HG03135 (cell line): Measurements from ENCODE around the gene CUTA.
"Not testable (repeated sequence)": the region's sequence is repeated elsewhere in the genome, so short reads cannot be mapped to it uniquely, and the experiment has no call there.

ENCODE experiments used
- ATAC-seq: cut with Tn5 transposase; IDR thresholded peaks from one replicate; pipeline ENCODE4 v1.9.1; 2021; ENCODE audit warnings: mild to moderate bottlenecking, moderate library complexity; ENCODE audit not compliant: unreplicated experiment

Gene CUTA

GRCh38 chr6:33373960-33374910 lies 43.7 kb downstream of the CUTA start:
- ATAC-seq: no peak

- ATAC-seq: no peak
These were observed 45.3 kb downstream of the CUTA start for GRCh38 chr6:33372526-33373123.

GRCh38 chr6:33371901-33372300 lies 46.0 kb downstream of the CUTA start:
- ATAC-seq: not testable (repeated sequence)

- ATAC-seq: not testable (repeated sequence)
These were observed 50.2 kb downstream of the CUTA start for GRCh38 chr6:33367715-33368025.

- no peak for ATAC-seq
These were observed 50.7 kb downstream of the CUTA start for GRCh38 chr6:33367009-33367714.
